PFSK-1 (cell line): Measurements from ENCODE around the gene PLEKHA5.

ENCODE experiments used
- FOXP2 ChIP-seq: optimal IDR thresholded peaks from 2 replicates; pipeline ENCODE3; 2011; ENCODE audit warnings: borderline replicate concordance, control low read depth, inconsistent platforms; ENCODE audit not compliant: insufficient read depth; ENCODE audit errors: extremely low read length, extremely low read depth
- POLR2AphosphoS5 ChIP-seq: IDR thresholded peaks from 2 replicates; pipeline ENCODE4 v1.6.1; 2012; ENCODE audit warnings: low read depth, mild to moderate bottlenecking, control low read depth, low read length, moderate library complexity
- TAF1 ChIP-seq: IDR thresholded peaks from 2 replicates; pipeline ENCODE4 v1.6.1; 2012; ENCODE audit warnings: low read length, control low read depth, borderline replicate concordance; ENCODE audit not compliant: insufficient read depth

GRCh38 chr12:19120795-19121194 lies 8.7 kb upstream of the PLEKHA5 start:
- no peak for TF ChIP-seq FOXP2
- no peak for TF ChIP-seq POLR2AphosphoS5
- no peak for TF ChIP-seq TAF1
